Activated naive CD4-positive, alpha-beta T cell treated with anti-CD3 and anti-CD28 coated beads, Interleukin-2, amount 50 U/mL, for 72 hours (primary cell): ENCODE measurements around the gene RHOF. TPM values are rescaled to one million over a fixed set of nuclear protein-coding genes. Genes with fewer than 3 reads are reported as not detected.
A peak's percentile ranks its signal among the peaks of the same experiment; 100 is the strongest.
"Not testable (repeated sequence)": the region's sequence is repeated elsewhere in the genome, so short reads cannot be mapped to it uniquely, and the experiment has no call there.

Experiments used
- ATAC-seq, 2 donors: fragments of 150-1000 bp; cut with Tn5 transposase; 2 replicates each; pipeline ENCODE4 v1.10.0; 2021; ENCODE audit warnings: mild to moderate bottlenecking in 2 of 2, moderate library complexity in 2 of 2
- DNase-seq, 2 donors: peaks; one replicate each; pipeline ENCODE4 v3.0.0; 2021 to 2022; ENCODE audit warnings: low spot score in 2 of 2
- H3K27ac Mint-ChIP-seq, 2 donors: one replicate each; pipeline ENCODE4 v1.8.0; 2022; ENCODE audit warnings: mild to moderate bottlenecking in 2 of 2, mixed read lengths in 2 of 2
- H3K36me3 Mint-ChIP-seq, 2 donors: one replicate each; pipeline ENCODE4 v1.8.0; 2022; ENCODE audit warnings: mixed read lengths in 2 of 2
- H3K9me3 Mint-ChIP-seq, 2 donors: one replicate each; pipeline ENCODE4 v1.8.0; 2022; ENCODE audit warnings: mixed read lengths in 2 of 2
- total RNA-seq, 2 donors: library from RNA; stranded (reverse); gene quantifications; one replicate each; pipeline ENCODE4 v1.2.3, GENCODE V29; 2022

The RHOF gene
- total RNA-seq, 2 donors from 2014 or later, result 95.3 to 96.2 TPM

- peak overlapping the region; percentile 90 to 96 for H3K27ac Mint-ChIP-seq
- DNase-seq (peak; percentile 84 to 89), ATAC-seq (peak; percentile 50 to 58)
These were observed 6.6 kb upstream of the RHOF start for GRCh38 chr12:121799842-121800693.

GRCh38 chr12:121799156-121799841, 5.8 kb upstream of the RHOF start:
- ATAC-seq, result peak in 1 of 2 donors; percentile 7
- DNase-seq, result peak in 1 of 2 donors; percentile 42
- Mint-ChIP-seq H3K9me3 (no peaks in the 10 kb centered on the region), H3K27ac (peak overlapping the region; percentile 66 to 86), H3K36me3 (peaks cover 37 to 38% of the 10 kb centered on the region in 2 donors)

More at GRCh38 chr12:121799842-121800693, 6.6 kb upstream of the RHOF start:
- Mint-ChIP-seq H3K9me3 (no peaks in the 10 kb centered on the region), H3K36me3 (peaks cover 38 to 41% of the 10 kb centered on the region in 2 donors)

- DNase-seq, result no peak
- Mint-ChIP-seq H3K27ac (peak overlapping the region; percentile 66 to 84), H3K36me3 (peaks cover 36 to 38% of the 10 kb centered on the region in 2 donors), H3K9me3 (no peaks in the 10 kb centered on the region)
- ATAC-seq, result no peak
These were observed 5.3 kb upstream of the RHOF start for GRCh38 chr12:121798787-121799155.

- Mint-ChIP-seq H3K27ac (peak overlapping the region; percentile 66 to 84), H3K36me3 (peaks cover 36% of the 10 kb centered on the region in 2 donors), H3K9me3 (no peaks in the 10 kb centered on the region)
- DNase-seq (no peak), ATAC-seq (no peak)
These were observed 4.7 kb upstream of the RHOF start for GRCh38 chr12:121797937-121798786.

GRCh38 chr12:121796855-121797751, 3.6 kb upstream of the RHOF start:
- Mint-ChIP-seq H3K27ac (peak overlapping the region; percentile 2 to 36), H3K9me3 (no peaks in the 10 kb centered on the region), H3K36me3 (peaks cover 31 to 34% of the 10 kb centered on the region in 2 donors)
- no peak for ATAC-seq
- DNase-seq, result no peak

GRCh38 chr12:121795034-121795968, 1.8 kb upstream of the RHOF start:
- ATAC-seq (peak; percentile 10 to 21), DNase-seq (peak; percentile 83 to 89)
- Mint-ChIP-seq H3K9me3 (no peaks in the 10 kb centered on the region), H3K27ac (peak overlapping the region; percentile 93 to 97), H3K36me3 (peaks cover 33 to 35% of the 10 kb centered on the region in 2 donors)

- DNase-seq (peak in 1 of 2 donors; percentile 80), ATAC-seq (peak; percentile 26 to 32)
- Mint-ChIP-seq H3K36me3 (peaks cover 35 to 37% of the 10 kb centered on the region in 2 donors), H3K9me3 (no peaks in the 10 kb centered on the region), H3K27ac (peak overlapping the region; percentile 93 to 97)
These were observed 1.1 kb upstream of the RHOF start for GRCh38 chr12:121794534-121795033.

GRCh38 chr12:121793838-121794533, 498 bp upstream of the RHOF start:
- peaks cover 32 to 34% of the 10 kb centered on the region in 2 donors for H3K36me3 Mint-ChIP-seq
- DNase-seq, result peak; percentile 97 to 98
- H3K9me3 Mint-ChIP-seq, result no peaks in the 10 kb centered on the region
- peak; percentile 63 to 73 for ATAC-seq
- H3K27ac Mint-ChIP-seq, result peak overlapping the region; percentile 93 to 97

GRCh38 chr12:121792607-121793439, 665 bp downstream of the RHOF start:
- ATAC-seq, result peak; percentile 2 to 22
- peak; percentile 65 to 76 for DNase-seq
- peaks cover 22 to 24% of the 10 kb centered on the region in 2 donors for H3K36me3 Mint-ChIP-seq
- H3K27ac Mint-ChIP-seq, result peak overlapping the region; percentile 80 to 97
- H3K9me3 Mint-ChIP-seq, result no peaks in the 10 kb centered on the region

- DNase-seq, result peak in 1 of 2 donors; percentile 77
- H3K36me3 Mint-ChIP-seq, result peaks cover 24 to 31% of the 10 kb centered on the region in 2 donors
- H3K9me3 Mint-ChIP-seq, result no peaks in the 10 kb centered on the region
- ATAC-seq, result peak in 1 of 2 donors; percentile 10
- H3K27ac Mint-ChIP-seq, result peak overlapping the region; percentile 80 to 97
These were observed 1.6 kb downstream of the RHOF start for GRCh38 chr12:121791671-121792551.

- H3K36me3 Mint-ChIP-seq, result peaks cover 24 to 42% of the 10 kb centered on the region in 2 donors
- H3K9me3 Mint-ChIP-seq, ATAC-seq, DNase-seq: not testable (repeated sequence)
- peak overlapping the region; percentile 94 to 97 for H3K27ac Mint-ChIP-seq
These were observed 2.7 kb downstream of the RHOF start for GRCh38 chr12:121790785-121791184.
